Activated naive CD4-positive, alpha-beta T cell treated with anti-CD3 and anti-CD28 coated beads, Interleukin-2, amount 50 U/mL, for 72 hours (primary cell): ENCODE data around the gene PDGFRA. TPM values are rescaled to one million over a fixed set of nuclear protein-coding genes. Genes with fewer than 3 reads are reported as not detected.
"Not testable (repeated sequence)": the region's sequence is repeated elsewhere in the genome, so short reads cannot be mapped to it uniquely, and the experiment has no call there.

ENCODE experiments used
- ATAC-seq, 2 donors: fragments of 150-1000 bp; cut with Tn5 transposase; 2 replicates each; pipeline ENCODE4 v1.10.0; 2021; ENCODE audit warnings: mild to moderate bottlenecking in 2 of 2, moderate library complexity in 2 of 2
- DNase-seq, 2 donors: peaks; one replicate each; pipeline ENCODE4 v3.0.0; 2021 to 2022; ENCODE audit warnings: low spot score in 2 of 2
- H3K27ac Mint-ChIP-seq, 2 donors: one replicate each; pipeline ENCODE4 v1.8.0; 2022; ENCODE audit warnings: mild to moderate bottlenecking in 2 of 2, mixed read lengths in 2 of 2
- H3K36me3 Mint-ChIP-seq, 2 donors: one replicate each; pipeline ENCODE4 v1.8.0; 2022; ENCODE audit warnings: mixed read lengths in 2 of 2
- H3K9me3 Mint-ChIP-seq, 2 donors: one replicate each; pipeline ENCODE4 v1.8.0; 2022; ENCODE audit warnings: mixed read lengths in 2 of 2
- total RNA-seq, 2 donors: library from RNA; stranded (reverse); gene quantifications; one replicate each; pipeline ENCODE4 v1.2.3, GENCODE V29; 2022

The PDGFRA gene
- total RNA-seq, 2 donors from 2014 or later: 0.41 TPM; not detected in 1

- Mint-ChIP-seq H3K27ac (no peak overlapping the region), H3K9me3 (no peaks in the 10 kb centered on the region), H3K36me3 (no peaks in the 10 kb centered on the region)
- DNase-seq (no peak), ATAC-seq (no peak)
Observed at GRCh38 chr4:54237770-54238169, 8.7 kb downstream of the PDGFRA start.

- Mint-ChIP-seq H3K27ac (no peak overlapping the region), H3K9me3 (no peaks in the 10 kb centered on the region), H3K36me3 (peaks cover 0 to 5% of the 10 kb centered on the region in 2 donors)
- DNase-seq (no peak), ATAC-seq (no peak)
Observed at GRCh38 chr4:54238389-54238788, 9.3 kb downstream of the PDGFRA start.

- not testable (repeated sequence) for DNase-seq, H3K9me3 Mint-ChIP-seq, H3K27ac Mint-ChIP-seq, ATAC-seq
- H3K36me3 Mint-ChIP-seq: peaks cover 0 to 17% of the 10 kb centered on the region in 2 donors
Observed at GRCh38 chr4:54241268-54241823, 12.3 kb downstream of the PDGFRA start.

GRCh38 chr4:54243541-54243940 lies 14.4 kb downstream of the PDGFRA start:
- peaks cover 0 to 17% of the 10 kb centered on the region in 2 donors for H3K36me3 Mint-ChIP-seq
- not testable (repeated sequence) for DNase-seq, H3K27ac Mint-ChIP-seq, ATAC-seq, H3K9me3 Mint-ChIP-seq

- H3K9me3 Mint-ChIP-seq, ATAC-seq, H3K36me3 Mint-ChIP-seq, H3K27ac Mint-ChIP-seq, DNase-seq: not testable (repeated sequence)
Observed at GRCh38 chr4:54252312-54252711, 23.2 kb downstream of the PDGFRA start.

- DNase-seq (no peak), ATAC-seq (no peak)
- no peaks in the 10 kb centered on the region for H3K36me3 Mint-ChIP-seq
- H3K27ac Mint-ChIP-seq: no peak overlapping the region
- H3K9me3 Mint-ChIP-seq: no peaks in the 10 kb centered on the region
Observed at GRCh38 chr4:54254116-54254914, 25.2 kb downstream of the PDGFRA start.

- no peak overlapping the region for H3K27ac Mint-ChIP-seq
- ATAC-seq (no peak), DNase-seq (no peak)
- no peaks in the 10 kb centered on the region for H3K36me3 Mint-ChIP-seq
- no peaks in the 10 kb centered on the region for H3K9me3 Mint-ChIP-seq
Observed at GRCh38 chr4:54254915-54255246, 25.8 kb downstream of the PDGFRA start.

GRCh38 chr4:54255881-54256280 lies 26.8 kb downstream of the PDGFRA start:
- H3K27ac Mint-ChIP-seq: no peak overlapping the region
- ATAC-seq (no peak), DNase-seq (no peak)
- H3K9me3 Mint-ChIP-seq: no peaks in the 10 kb centered on the region
- H3K36me3 Mint-ChIP-seq: no peaks in the 10 kb centered on the region

GRCh38 chr4:54256491-54257486 lies 27.7 kb downstream of the PDGFRA start:
- Mint-ChIP-seq H3K36me3 (no peaks in the 10 kb centered on the region), H3K27ac (no peak overlapping the region), H3K9me3 (no peaks in the 10 kb centered on the region)
- ATAC-seq: no peak
- no peak for DNase-seq

DNA sequence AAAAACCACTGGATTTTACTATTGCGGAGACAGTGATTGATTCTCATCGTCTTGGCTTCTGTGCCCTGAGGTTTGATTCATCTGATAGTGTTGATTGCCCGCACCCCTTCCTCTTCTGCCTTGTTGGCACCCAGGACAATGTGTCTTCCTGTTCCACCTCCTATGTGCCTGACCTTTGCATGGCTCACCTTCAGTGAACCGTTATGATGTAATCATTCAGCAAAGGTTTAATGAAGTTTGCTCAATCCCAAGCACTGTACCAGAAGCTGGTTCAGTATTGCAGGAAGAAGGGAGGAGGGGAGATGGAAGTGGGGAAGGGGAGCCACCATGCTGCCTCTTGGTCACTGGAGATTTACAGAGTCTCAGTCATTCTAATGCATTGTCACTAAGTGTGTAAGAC lies 36.3 kb downstream of the PDGFRA start:
- Mint-ChIP-seq H3K36me3 (no peaks in the 10 kb centered on the region), H3K27ac (no peak overlapping the region), H3K9me3 (no peaks in the 10 kb centered on the region)
- DNase-seq (no peak), ATAC-seq (no peak)

GRCh38 chr4:54268151-54268550 lies 39.1 kb downstream of the PDGFRA start:
- H3K9me3 Mint-ChIP-seq: no peaks in the 10 kb centered on the region
- no peaks in the 10 kb centered on the region for H3K36me3 Mint-ChIP-seq
- DNase-seq (no peak), ATAC-seq (peak in 1 of 2 donors; percentile 46)
- H3K27ac Mint-ChIP-seq: no peak overlapping the region

GRCh38 chr4:54271464-54271863 lies 42.4 kb downstream of the PDGFRA start:
- Mint-ChIP-seq H3K9me3 (no peaks in the 10 kb centered on the region), H3K36me3 (no peaks in the 10 kb centered on the region)

DNA sequence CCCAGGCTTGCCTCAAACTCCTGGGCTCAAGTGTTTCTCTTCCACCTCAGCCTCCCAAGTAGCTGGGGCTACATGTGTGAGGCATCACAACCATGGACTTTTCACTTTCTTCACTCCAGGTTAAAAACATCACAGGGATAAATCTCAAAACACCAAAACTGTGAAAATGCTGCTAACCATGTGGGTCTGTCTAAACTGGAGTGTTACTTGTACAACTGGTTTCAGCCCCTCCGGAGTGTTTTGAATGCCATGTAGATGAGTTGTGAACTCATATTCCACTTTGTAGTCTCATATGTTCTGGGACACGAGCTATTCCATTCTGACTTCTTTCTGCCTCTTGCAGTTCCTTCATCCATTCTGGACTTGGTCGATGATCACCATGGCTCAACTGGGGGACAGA lies 43.0 kb downstream of the PDGFRA start:
- H3K9me3 Mint-ChIP-seq: no peaks in the 10 kb centered on the region
- H3K36me3 Mint-ChIP-seq: no peaks in the 10 kb centered on the region
- ATAC-seq (no peak), DNase-seq (no peak)
- H3K27ac Mint-ChIP-seq: no peak overlapping the region

More at GRCh38 chr4:54271464-54271863, 42.4 kb downstream of the PDGFRA start:
- H3K27ac Mint-ChIP-seq: no peak overlapping the region
- no peak for ATAC-seq
- no peak for DNase-seq

DNA sequence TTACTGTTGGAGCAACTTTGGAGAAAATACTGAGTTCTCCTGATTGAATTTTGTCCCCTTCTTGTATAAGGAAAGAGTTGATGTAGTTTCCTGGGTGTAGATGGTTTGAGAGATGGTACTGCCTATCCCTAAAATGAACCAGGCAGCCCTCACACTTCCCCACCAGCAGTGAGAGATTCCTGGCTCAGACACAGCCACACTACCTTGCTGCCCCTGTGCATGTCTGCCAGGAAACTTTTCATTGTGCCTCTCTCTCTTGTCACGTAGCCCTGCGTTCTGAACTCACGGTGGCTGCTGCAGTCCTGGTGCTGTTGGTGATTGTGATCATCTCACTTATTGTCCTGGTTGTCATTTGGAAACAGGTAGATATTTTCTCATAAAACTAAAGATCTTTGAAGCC lies 45.2 kb downstream of the PDGFRA start:
- DNase-seq (no peak), ATAC-seq (no peak)
- no peaks in the 10 kb centered on the region for H3K9me3 Mint-ChIP-seq
- H3K27ac Mint-ChIP-seq: no peak overlapping the region
- no peaks in the 10 kb centered on the region for H3K36me3 Mint-ChIP-seq

GRCh38 chr4:54274795-54275665 lies 45.9 kb downstream of the PDGFRA start:
- DNase-seq (no peak), ATAC-seq (peak in 1 of 2 donors; percentile 53)
- Mint-ChIP-seq H3K36me3 (no peaks in the 10 kb centered on the region), H3K9me3 (no peaks in the 10 kb centered on the region), H3K27ac (no peak overlapping the region)
